Superior temporal gyrus (tissue), 1 donor: ENCODE data around the gene TBXAS1.
"Not testable (repeated sequence)": the region's sequence is repeated elsewhere in the genome, so short reads cannot be mapped to it uniquely, and the experiment has no call there.

Experiments used
- DNase-seq: peaks from one replicate; pipeline ENCODE4 v3.0.0-alpha.2; 2016; ENCODE audit errors: extremely low spot score

TBXAS1 gene

DNA sequence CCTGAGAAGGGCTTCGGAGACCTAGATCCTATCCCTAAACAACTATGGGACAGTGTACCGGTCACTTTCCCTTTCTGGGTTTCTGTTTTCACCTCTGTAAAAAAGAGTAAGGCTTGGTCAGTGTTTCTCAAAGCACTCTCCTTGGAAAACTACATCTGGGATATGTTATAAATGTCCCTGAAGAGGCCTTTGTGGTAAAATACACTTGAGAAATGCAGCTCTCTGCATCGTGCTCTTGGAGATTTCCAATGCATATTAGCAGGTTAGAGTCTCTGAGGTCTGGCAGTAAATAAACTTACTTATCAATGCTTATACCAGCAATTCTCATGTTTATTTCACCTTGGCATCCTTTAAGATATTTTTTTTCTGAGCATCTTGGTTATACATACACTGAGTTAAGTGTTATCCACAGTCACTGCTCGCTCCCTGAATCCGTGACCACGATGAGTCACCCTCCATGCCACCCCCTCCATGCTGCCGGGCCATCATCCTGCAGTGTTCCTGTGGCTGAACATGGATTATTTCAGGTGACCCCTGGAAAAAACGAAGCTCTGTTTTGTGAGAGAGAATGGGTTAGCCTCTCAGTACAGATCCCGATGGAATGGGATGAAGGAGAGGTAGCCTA is 3.3 kb upstream of the TBXAS1 start:
- no peak for DNase-seq

DNA sequence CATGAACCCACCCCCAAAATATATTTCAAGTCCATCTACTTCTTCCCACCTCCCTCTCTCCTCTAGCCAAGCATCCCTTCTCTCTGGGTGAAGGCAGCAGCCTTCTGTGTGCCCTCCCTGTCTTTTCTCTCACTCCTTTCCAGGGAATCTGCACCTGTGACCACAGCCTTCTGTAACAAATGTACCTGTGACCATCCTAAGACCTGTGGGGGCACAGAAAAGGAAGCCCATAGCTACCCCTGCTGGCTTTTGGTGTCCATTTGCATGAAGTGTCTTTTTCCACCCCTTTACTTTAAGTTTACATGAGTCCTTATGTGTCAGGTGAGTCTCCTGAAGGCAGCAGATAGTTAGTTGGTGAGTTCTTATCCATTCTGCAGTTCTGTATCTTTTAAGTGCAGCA is 2.0 kb upstream of the TBXAS1 start:
- DNase-seq: no peak

GRCh38 chr7:139828446-139828845 is 618 bp upstream of the TBXAS1 start:
- DNase-seq: no peak

GRCh38 chr7:139829775-139830117 is 682 bp downstream of the TBXAS1 start:
- DNase-seq: no peak

DNA sequence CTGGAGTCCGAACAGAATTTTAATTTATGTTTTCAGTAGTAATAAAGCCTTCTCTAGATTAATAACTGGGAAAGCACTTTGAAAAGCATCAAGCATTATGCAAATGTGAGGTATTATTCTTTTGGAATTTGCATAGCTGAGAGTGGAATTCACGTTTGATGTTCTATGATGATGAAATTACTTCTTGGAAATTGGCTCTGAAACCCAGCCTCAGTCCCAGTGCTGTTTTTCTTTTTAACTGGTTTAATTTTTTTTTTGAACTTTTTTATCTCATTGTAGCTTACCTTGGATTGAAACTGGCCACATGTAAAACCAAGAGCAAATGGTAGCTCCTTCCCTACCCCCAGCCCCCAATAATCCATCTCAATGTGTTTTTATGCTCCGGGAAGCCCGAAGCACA is 1.2 kb downstream of the TBXAS1 start:
- DNase-seq: no peak

DNA sequence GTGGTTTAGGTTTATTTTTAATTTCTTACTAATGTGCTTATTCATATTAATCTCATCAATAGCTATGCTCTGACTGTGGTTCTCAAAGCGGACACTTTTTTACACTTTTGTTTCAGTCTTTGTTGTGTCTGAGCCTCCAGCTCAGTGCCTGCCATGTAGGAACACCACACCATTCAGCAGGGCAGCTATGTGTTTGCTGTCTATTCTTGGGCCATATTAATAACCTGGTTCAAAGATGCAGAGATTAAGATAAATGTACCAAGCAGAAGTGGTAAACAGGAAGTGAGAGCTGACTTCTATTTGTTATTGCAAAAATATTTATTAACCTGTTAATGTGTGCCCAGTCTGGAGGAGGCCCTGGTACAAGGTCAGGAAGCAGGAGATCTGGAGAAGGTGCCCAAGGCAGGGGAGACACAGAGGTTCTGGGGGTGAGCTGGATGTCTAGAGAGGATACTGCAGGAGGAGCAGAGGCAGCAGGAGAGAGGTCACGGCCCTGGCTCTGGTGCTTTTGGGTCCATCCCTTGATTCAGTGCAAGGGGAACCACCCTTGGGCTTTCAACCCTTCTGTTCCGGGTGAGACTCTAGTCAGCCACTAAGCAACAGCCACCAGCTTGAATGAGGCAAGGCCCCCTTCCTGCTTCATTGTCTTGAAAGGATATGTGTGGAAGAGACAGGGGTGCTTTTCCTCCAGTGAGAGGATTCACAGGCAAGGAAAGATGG is 1.9 kb downstream of the TBXAS1 start:
- DNase-seq: no peak

GRCh38 chr7:139835848-139836247 is 6.8 kb downstream of the TBXAS1 start:
- DNase-seq: not testable (repeated sequence)

GRCh38 chr7:139837291-139837690 is 8.2 kb downstream of the TBXAS1 start:
- DNase-seq: not testable (repeated sequence)

DNA sequence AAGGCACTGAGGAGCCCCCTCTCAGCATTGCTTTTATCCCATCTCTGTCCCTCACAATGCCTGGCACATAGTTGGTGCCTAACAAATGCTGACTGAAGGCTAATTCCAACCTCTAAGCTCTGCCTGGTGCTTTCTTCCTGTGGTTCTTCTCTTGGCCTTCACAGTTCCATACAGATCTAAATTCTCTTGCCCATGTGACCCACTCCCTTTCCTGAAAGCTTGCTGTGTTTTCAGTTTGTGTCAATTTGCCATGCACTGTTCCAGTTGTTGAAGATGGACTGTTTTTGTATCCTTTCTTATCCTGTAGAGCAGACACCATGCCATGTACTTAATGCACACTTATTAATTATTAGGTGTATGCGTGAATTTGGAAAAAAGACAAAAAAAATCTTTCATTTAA is 9.2 kb downstream of the TBXAS1 start:
- DNase-seq: no peak

- DNase-seq: no peak
Observed at GRCh38 chr7:139838876-139839275, 9.8 kb downstream of the TBXAS1 start.

GRCh38 chr7:139840776-139841175 is 11.7 kb downstream of the TBXAS1 start:
- no peak for DNase-seq

- DNase-seq: no peak
Observed at GRCh38 chr7:139842401-139843210, 13.5 kb downstream of the TBXAS1 start.

- not testable (repeated sequence) for DNase-seq
Observed at GRCh38 chr7:139843211-139843537, 14.1 kb downstream of the TBXAS1 start.

- DNase-seq: no peak
Observed at GRCh38 chr7:139844779-139845442, 15.8 kb downstream of the TBXAS1 start.

DNA sequence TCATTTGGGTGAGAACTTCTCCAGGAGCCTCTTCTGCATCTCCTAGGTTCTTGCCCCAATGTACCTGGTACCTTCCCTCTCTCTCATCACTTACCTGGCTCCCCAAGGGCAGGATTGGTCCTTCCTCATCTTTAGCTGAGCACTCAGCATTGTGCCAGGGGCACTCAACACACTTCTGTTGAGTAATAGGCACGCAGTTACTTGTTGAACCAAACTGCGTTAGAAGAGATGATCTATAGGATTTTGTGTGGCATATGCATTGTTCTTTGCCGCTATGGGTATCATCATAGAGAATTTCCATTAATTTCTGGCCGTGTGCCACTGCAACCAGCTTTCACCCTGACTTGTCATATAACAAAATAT is 16.4 kb downstream of the TBXAS1 start:
- DNase-seq: no peak

DNA sequence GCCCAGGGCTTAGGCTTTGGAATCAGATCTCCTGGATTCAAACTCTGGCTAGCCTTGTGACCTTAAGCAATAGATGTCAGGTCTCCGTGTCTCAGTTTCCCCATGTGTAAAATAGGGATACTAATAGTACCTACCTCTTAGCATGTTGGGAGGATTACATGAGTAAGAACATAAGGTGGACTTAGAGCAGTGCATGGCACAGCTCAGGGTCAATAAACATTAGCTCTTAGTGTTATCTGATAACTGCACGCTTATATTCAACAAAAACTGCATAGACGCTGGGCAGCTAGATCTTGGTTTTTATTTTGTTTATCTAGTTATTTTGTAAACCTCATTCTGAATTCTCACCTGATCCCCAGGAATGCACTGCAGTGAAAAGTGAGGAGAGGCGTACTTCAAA is 17.2 kb downstream of the TBXAS1 start:
- DNase-seq: no peak

- DNase-seq: no peak
Observed at GRCh38 chr7:139848274-139848673, 19.2 kb downstream of the TBXAS1 start.

DNA sequence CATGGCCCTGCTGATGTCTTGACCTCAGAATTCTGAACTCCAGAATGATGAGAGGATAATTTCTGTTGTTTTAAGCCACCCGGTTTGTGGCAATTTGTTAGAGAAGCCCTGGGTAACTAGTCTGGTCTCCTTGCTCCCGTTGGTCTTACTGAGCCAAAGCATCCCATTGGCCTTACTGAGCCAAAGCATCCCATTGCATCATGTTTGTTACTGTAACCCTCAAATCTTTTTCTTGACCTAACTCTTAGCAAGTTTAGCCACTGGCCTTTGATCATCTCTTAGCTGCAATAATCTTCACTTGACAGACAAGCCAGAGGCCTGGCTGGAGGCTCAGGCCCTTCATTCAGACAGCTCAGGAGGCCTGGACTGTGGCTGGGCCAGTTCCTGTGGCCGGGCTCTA is 21.8 kb downstream of the TBXAS1 start:
- DNase-seq: no peak

GRCh38 chr7:139851770-139852481 is 22.9 kb downstream of the TBXAS1 start:
- no peak for DNase-seq

DNA sequence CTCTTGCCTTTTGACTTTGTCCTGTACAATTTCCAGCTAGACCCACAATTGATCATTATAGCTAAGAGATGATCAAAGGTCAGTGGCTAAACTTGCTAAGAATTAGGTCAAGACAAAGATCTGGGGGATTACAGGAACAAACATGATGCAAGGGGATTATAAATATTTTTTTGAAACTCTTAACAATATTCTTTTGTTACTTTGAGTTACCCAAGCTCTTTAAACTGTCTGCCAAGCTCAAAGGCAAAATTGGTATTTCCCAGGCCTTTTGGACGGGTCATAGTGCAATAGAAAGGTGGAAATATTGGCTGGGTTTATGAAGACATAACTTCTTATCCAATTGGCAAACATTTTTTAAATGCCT is 23.4 kb downstream of the TBXAS1 start:
- DNase-seq: no peak

GRCh38 chr7:139853506-139854123 is 24.6 kb downstream of the TBXAS1 start:
- DNase-seq: no peak

- DNase-seq: no peak
Observed at GRCh38 chr7:139854124-139854511, 25.1 kb downstream of the TBXAS1 start.
